ENCODE results near the gene RCC1. TPM values are rescaled to one million over a fixed set of nuclear protein-coding genes. Genes with fewer than 3 reads are reported as not detected.

The RCC1 gene
- total and polyA plus RNA-seq, 4 donors, result 2.2 to 21.8 (median 18.5) TPM

GRCh38 chr1:28573564-28573963, 67.7 kb downstream of the RCC1 start:
- no peak overlapping the region for H3K27ac ChIP-seq (ENCODE audit: low read depth in 1 of 2, low read length in 2 of 2)
- no peaks in the 10 kb centered on the region for H3K4me1 ChIP-seq (ENCODE audit: control insufficient read depth in 4 of 4, insufficient read depth in 4 of 4, low read length in 3 of 4)
- H3K36me3 ChIP-seq (ENCODE audit: control insufficient read depth in 4 of 4, insufficient read depth in 3 of 4, low read depth in 1 of 4, low read length in 3 of 4), result peaks cover 2 to 24% (median 20%) of the 10 kb centered on the region in 4 donors
- no peaks in the 10 kb centered on the region for H3K27me3 ChIP-seq (ENCODE audit: control insufficient read depth in 4 of 4, insufficient read depth in 4 of 4, low read length in 3 of 4)
- no peaks in the 10 kb centered on the region for H3K9me3 ChIP-seq (ENCODE audit: control insufficient read depth in 4 of 4, low read length in 3 of 4)
- no peak for DNase-seq (ENCODE audit: low spot score)
- H3K4me3 ChIP-seq (ENCODE audit: low read depth in 1 of 3, low read length in 3 of 3), result no peak overlapping the region
- WGBS, result 99% methylated on average over 11 of the region's 11 CpGs
- no peak overlapping the region for H3K9ac ChIP-seq (ENCODE audit: low read depth in 1 of 2, low read length in 2 of 2)
- TF ChIP-seq CTCF (IDR thresholded peaks at IDR 0.05; ENCODE audit: low read depth, low read length, missing input control) (no peak), ZBTB33 (IDR thresholded peaks at IDR 0.05) (no peak), SP1 (IDR thresholded peaks at IDR 0.05) (no peak), ATF3 (IDR thresholded peaks at IDR 0.05) (no peak)

GRCh38 chr1:28577052-28577678, 71.3 kb downstream of the RCC1 start:
- Histone ChIP-seq H3K27ac (ENCODE audit: low read depth in 1 of 2, low read length in 2 of 2) (no peak overlapping the region), H3K27me3 (ENCODE audit: control insufficient read depth in 4 of 4, insufficient read depth in 4 of 4, low read length in 3 of 4) (no peaks in the 10 kb centered on the region), H3K36me3 (ENCODE audit: control insufficient read depth in 4 of 4, insufficient read depth in 3 of 4, low read depth in 1 of 4, low read length in 3 of 4) (peaks cover 2 to 24% (median 20%) of the 10 kb centered on the region in 4 donors), H3K9me3 (ENCODE audit: control insufficient read depth in 4 of 4, low read length in 3 of 4) (no peaks in the 10 kb centered on the region), H3K4me3 (ENCODE audit: low read depth in 1 of 3, low read length in 3 of 3) (no peak overlapping the region), H3K4me1 (ENCODE audit: control insufficient read depth in 4 of 4, insufficient read depth in 4 of 4, low read length in 3 of 4) (peaks cover 0 to 21% (median 9%) of the 10 kb centered on the region in 4 donors), H3K9ac (ENCODE audit: low read depth in 1 of 2, low read length in 2 of 2) (no peak overlapping the region)
- WGBS, result 97% methylated on average over 1 of the region's 1 CpG
- DNase-seq (ENCODE audit: low spot score), result no peak
- TF ChIP-seq RXRA (IDR thresholded peaks at IDR 0.05) (no peak), ATF3 (IDR thresholded peaks at IDR 0.05) (no peak), RAD21 (IDR thresholded peaks at IDR 0.05) (no peak), ZBTB33 (IDR thresholded peaks at IDR 0.05) (no peak), FOXA1 (IDR thresholded peaks at IDR 0.05) (no peak), YY1 (IDR thresholded peaks at IDR 0.05) (no peak), CTCF (IDR thresholded peaks at IDR 0.05; ENCODE audit: low read depth, low read length, missing input control) (no peak), HNF4A (conservative IDR thresholded peaks at IDR 0.05) (no peak), EGR1 (IDR thresholded peaks at IDR 0.05; ENCODE audit: low read depth in 2 of 2) (no peak), NR2F2 (IDR thresholded peaks at IDR 0.05) (no peak), GABPA (IDR thresholded peaks at IDR 0.05 in 1 of 2, conservative IDR thresholded peaks at IDR 0.05 in 1 of 2) (no peak), SP1 (IDR thresholded peaks at IDR 0.05) (no peak), MAX (IDR thresholded peaks at IDR 0.05) (no peak), JUND (IDR thresholded peaks at IDR 0.05) (no peak)

Measured in liver (tissue), 9 donors.